Gastroesophageal sphincter (tissue), 3 donors: ENCODE measurements around the gene KRCC1.

Experiments
- CTCF ChIP-seq, 4 experiments: fragments of 200-600 bp in 2 of 4; fragments of 450-650 bp in 2 of 4; sonication (generic) in 1 of 4; IDR thresholded peaks; one replicate each; pipeline ENCODE4 v1.5.1; 2017 to 2019; ENCODE audit warnings: antibody characterized with exemption in 4 of 4, mild to moderate bottlenecking in 2 of 4, moderate library complexity in 2 of 4
- EP300 ChIP-seq: sonication (generic); formaldehyde crosslinking; IDR thresholded peaks from one replicate; pipeline ENCODE4 v1.6.1; 2017; ENCODE audit warnings: antibody characterized with exemption, mild to moderate bottlenecking
- POLR2A ChIP-seq, 2 donors: fragments of 450-650 bp; IDR thresholded peaks; one replicate each; pipeline ENCODE4 v1.6.1; 2017; ENCODE audit warnings: antibody characterized with exemption in 2 of 2, mild to moderate bottlenecking in 2 of 2, moderate library complexity in 1 of 2
- POLR2AphosphoS5 ChIP-seq: sonication (generic); formaldehyde crosslinking; IDR thresholded peaks from one replicate; pipeline ENCODE4 v1.6.1; 2017; ENCODE audit warnings: antibody characterized with exemption

GRCh38 chr2:88085602-88086001, 30.0 kb upstream of the KRCC1 start:
- TF ChIP-seq CTCF (IDR thresholded peaks at IDR 0.05) (no peak), POLR2A (IDR thresholded peaks at IDR 0.05) (no peak), POLR2AphosphoS5 (no peak), EP300 (no peak)
